Vagina (tissue), 2 donors: Measurements from ENCODE around the gene PLEKHM3. TPM values are rescaled to one million over a fixed set of nuclear protein-coding genes. Genes with fewer than 3 reads are reported as not detected.

ENCODE experiments used
- DNase-seq, 2 donors: peaks; one replicate each; pipeline ENCODE4 v3.0.0-alpha.2; 2017; ENCODE audit errors: extremely low spot score in 2 of 2
- H3K27ac ChIP-seq: fragments of 200-600 bp; sonication (generic); one replicate; pipeline ENCODE4 v1.5.1; 2019
- H3K27me3 ChIP-seq: fragments of 200-600 bp; sonication (generic); one replicate; pipeline ENCODE4 v1.5.1; 2019
- H3K36me3 ChIP-seq, 2 donors: fragments of 200-600 bp; sonication (generic); one replicate each; pipeline ENCODE4 v1.5.1; 2017 to 2019
- H3K4me1 ChIP-seq: fragments of 200-600 bp; sonication (generic); one replicate; pipeline ENCODE4 v1.5.1; 2019
- H3K4me3 ChIP-seq, 2 donors: fragments of 200-600 bp; sonication (generic); 1 replicate in 1 of 2; 2 replicates in 1 of 2; pipeline ENCODE4 v1.5.1; 2016 to 2019
- H3K9me3 ChIP-seq: fragments of 200-600 bp; sonication (generic); one replicate; pipeline ENCODE4 v1.5.1; 2019
- POLR2A ChIP-seq, 2 donors: fragments of 450-650 bp; IDR thresholded peaks; one replicate each; pipeline ENCODE4 v1.6.1; 2017; ENCODE audit warnings: antibody characterized with exemption in 2 of 2, mild to moderate bottlenecking in 2 of 2, moderate library complexity in 2 of 2
- POLR2AphosphoS5 ChIP-seq, 2 donors: sonication (generic); formaldehyde crosslinking; IDR thresholded peaks; one replicate each; pipeline ENCODE4 v1.9.0; 2017; ENCODE audit warnings: antibody characterized with exemption in 2 of 2, mild to moderate bottlenecking in 2 of 2, low read depth in 1 of 2; ENCODE audit not compliant: insufficient read depth in 1 of 2
- intact Hi-C: fragments of 100-400 bp; cut with DNase I; formaldehyde crosslinking; loops from one replicate; pipeline ENCODE4 v1.15.1; 2023
- total RNA-seq: library from RNA; depleted of rRNA; stranded (reverse); fragments of >200 nt; gene quantifications from one replicate; pipeline ENCODE4 v1.2.3, GENCODE V29; 2016
- TF ChIP-seq, protein P1 (sequence below), 3 experiments: fragments of 450-650 bp in 2 of 3; fragments of 200-600 bp in 1 of 3; sonication (generic) in 1 of 3; IDR thresholded peaks; one replicate each; pipeline ENCODE4 v1.5.1; 2017 to 2019; ENCODE audit warnings: antibody characterized with exemption in 3 of 3, mild to moderate bottlenecking in 2 of 3, moderate library complexity in 2 of 3

Gene PLEKHM3
- total RNA-seq, 1 donor from 2014 or later, result 21.4 TPM

- no peak for TF ChIP-seq POLR2AphosphoS5 (IDR thresholded peaks at IDR 0.05; ENCODE audit: insufficient read depth in 1 of 2, low read depth in 1 of 2)
- TF ChIP-seq, protein P1, sequence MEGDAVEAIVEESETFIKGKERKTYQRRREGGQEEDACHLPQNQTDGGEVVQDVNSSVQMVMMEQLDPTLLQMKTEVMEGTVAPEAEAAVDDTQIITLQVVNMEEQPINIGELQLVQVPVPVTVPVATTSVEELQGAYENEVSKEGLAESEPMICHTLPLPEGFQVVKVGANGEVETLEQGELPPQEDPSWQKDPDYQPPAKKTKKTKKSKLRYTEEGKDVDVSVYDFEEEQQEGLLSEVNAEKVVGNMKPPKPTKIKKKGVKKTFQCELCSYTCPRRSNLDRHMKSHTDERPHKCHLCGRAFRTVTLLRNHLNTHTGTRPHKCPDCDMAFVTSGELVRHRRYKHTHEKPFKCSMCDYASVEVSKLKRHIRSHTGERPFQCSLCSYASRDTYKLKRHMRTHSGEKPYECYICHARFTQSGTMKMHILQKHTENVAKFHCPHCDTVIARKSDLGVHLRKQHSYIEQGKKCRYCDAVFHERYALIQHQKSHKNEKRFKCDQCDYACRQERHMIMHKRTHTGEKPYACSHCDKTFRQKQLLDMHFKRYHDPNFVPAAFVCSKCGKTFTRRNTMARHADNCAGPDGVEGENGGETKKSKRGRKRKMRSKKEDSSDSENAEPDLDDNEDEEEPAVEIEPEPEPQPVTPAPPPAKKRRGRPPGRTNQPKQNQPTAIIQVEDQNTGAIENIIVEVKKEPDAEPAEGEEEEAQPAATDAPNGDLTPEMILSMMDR (IDR thresholded peaks at IDR 0.05), result no peak
- no peak for TF ChIP-seq POLR2A (IDR thresholded peaks at IDR 0.05)
- H3K36me3 ChIP-seq, result peaks cover 0 to 18% of the 10 kb centered on the region in 2 donors
- H3K9me3 ChIP-seq, result no peaks in the 10 kb centered on the region
- no peak overlapping the region for H3K27ac ChIP-seq
- no peak for DNase-seq
- intact Hi-C loops, result loop anchor here (10.0 kb wide), 1 partner anchor 231 kb away; no protein-coding TSS in a partner anchor
- no peak overlapping the region for H3K4me3 ChIP-seq
- H3K27me3 ChIP-seq, result no peaks in the 10 kb centered on the region
- H3K4me1 ChIP-seq, result peaks cover 3% of the 10 kb centered on the region
Measured at GRCh38 chr2:207975921-207976320, 49.4 kb downstream of the PLEKHM3 start.

DNA sequence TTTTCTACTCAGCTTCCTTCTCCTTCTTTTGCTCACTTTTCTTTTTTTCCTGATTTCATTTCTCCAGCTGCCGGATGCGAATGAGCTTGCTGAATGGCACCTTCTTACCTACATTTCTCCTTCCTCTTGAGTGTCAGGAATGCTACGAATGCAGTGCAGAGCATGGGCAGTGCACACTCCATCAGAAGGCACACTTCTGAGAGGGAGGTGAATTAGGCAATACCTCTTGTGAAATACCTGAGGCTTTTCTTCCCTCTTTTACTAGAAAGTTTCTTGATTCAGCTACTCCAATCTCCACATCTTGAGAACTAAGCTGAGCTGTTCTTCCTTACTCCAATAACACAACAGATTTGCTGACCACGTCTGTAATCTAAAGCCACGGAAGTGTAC, 51.1 kb downstream of the PLEKHM3 start:
- H3K27me3 ChIP-seq, result no peaks in the 10 kb centered on the region
- TF ChIP-seq, protein P1 (IDR thresholded peaks at IDR 0.05), result no peak
- TF ChIP-seq POLR2AphosphoS5 (IDR thresholded peaks at IDR 0.05; ENCODE audit: insufficient read depth in 1 of 2, low read depth in 1 of 2) (no peak), POLR2A (IDR thresholded peaks at IDR 0.05) (no peak)
- peaks cover 0 to 18% of the 10 kb centered on the region in 2 donors for H3K36me3 ChIP-seq
- H3K4me1 ChIP-seq, result peaks cover 11% of the 10 kb centered on the region
- intact Hi-C loops, result loop anchor here (10.0 kb wide), 1 partner anchor 229 kb away; no protein-coding TSS in a partner anchor
- no peak overlapping the region for H3K27ac ChIP-seq
- DNase-seq, result no peak
- H3K9me3 ChIP-seq, result no peaks in the 10 kb centered on the region
- H3K4me3 ChIP-seq, result no peak overlapping the region

DNA sequence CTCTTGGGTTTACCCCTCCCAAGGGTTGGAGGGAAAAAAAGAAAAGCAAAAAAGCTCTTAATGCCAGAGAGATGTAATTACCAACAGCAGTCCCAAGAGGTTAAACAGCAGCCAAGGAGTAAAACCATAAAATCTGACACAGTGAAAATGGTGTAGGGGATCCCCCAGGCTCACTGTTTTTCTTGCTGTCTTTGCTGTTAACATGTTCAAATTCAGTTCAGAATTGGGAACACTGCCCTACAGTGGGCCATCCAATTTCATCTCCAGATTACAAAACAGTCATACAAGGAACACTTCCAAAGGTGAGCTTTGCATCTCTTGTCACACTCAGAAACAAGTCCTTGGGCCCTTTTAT, 54.5 kb downstream of the PLEKHM3 start:
- no peak for TF ChIP-seq POLR2A (IDR thresholded peaks at IDR 0.05)
- TF ChIP-seq, protein P1 (IDR thresholded peaks at IDR 0.05), result no peak
- no peak for TF ChIP-seq POLR2AphosphoS5 (IDR thresholded peaks at IDR 0.05; ENCODE audit: insufficient read depth in 1 of 2, low read depth in 1 of 2)
- Histone ChIP-seq H3K4me3 (no peak overlapping the region), H3K9me3 (no peaks in the 10 kb centered on the region), H3K36me3 (no peaks in the 10 kb centered on the region), H3K4me1 (peaks cover 11% of the 10 kb centered on the region), H3K27me3 (no peaks in the 10 kb centered on the region), H3K27ac (no peak overlapping the region)
- no peak for DNase-seq
- intact Hi-C loops, result loop anchor here (10.0 kb wide), 1 partner anchor 226 kb away; no protein-coding TSS in a partner anchor

DNA sequence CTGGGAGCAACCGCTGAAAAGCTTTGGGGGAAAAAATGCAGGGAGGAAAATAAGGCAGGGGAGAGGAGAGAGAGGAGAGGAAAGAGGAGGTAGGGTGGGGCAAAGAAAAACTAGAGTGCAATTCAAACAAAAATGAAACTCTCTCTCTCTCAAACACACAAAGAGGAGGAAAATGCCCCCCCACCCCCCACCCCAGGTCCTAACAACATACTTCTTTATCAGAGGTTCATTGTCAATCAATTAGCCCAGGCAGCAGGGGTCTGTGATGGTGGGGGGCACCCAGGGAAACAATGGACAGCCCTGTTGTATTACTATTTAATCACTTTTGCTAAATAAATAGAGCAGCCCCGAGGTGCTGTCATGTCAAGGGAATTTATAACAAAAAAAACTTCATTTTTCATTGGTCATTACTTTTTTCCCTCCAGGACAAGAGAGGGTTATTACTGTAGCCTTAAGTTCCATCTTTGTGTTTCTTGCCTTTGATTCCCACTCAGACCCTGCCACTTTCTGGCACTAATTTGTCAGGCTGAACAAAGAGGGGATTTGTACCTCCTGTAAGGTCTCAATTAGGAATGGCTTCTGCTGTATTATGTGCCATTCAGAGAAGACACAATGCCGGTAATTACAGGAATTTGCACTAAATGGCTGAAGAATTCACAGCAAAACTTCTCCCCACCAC, 55.0 kb downstream of the PLEKHM3 start:
- DNase-seq, result no peak
- TF ChIP-seq POLR2AphosphoS5 (IDR thresholded peaks at IDR 0.05; ENCODE audit: insufficient read depth in 1 of 2, low read depth in 1 of 2), result no peak
- no peak for TF ChIP-seq POLR2A (IDR thresholded peaks at IDR 0.05)
- TF ChIP-seq, protein P1 (IDR thresholded peaks at IDR 0.05), result no peak
- intact Hi-C loops, result loop anchor here (10.0 kb wide), 1 partner anchor 225 kb away; no protein-coding TSS in a partner anchor
- no peaks in the 10 kb centered on the region for H3K9me3 ChIP-seq
- H3K27me3 ChIP-seq, result no peaks in the 10 kb centered on the region
- peaks cover 11% of the 10 kb centered on the region for H3K4me1 ChIP-seq
- H3K27ac ChIP-seq, result no peak overlapping the region
- H3K36me3 ChIP-seq, result no peaks in the 10 kb centered on the region
- H3K4me3 ChIP-seq, result no peak overlapping the region

- intact Hi-C loops, result no loop called here
- H3K9me3 ChIP-seq, result no peaks in the 10 kb centered on the region
- TF ChIP-seq POLR2A (IDR thresholded peaks at IDR 0.05) (no peak), POLR2AphosphoS5 (IDR thresholded peaks at IDR 0.05; ENCODE audit: insufficient read depth in 1 of 2, low read depth in 1 of 2) (no peak)
- TF ChIP-seq, protein P1 (IDR thresholded peaks at IDR 0.05), result no peak
- H3K4me1 ChIP-seq, result peaks cover 11% of the 10 kb centered on the region
- no peaks in the 10 kb centered on the region for H3K27me3 ChIP-seq
- H3K27ac ChIP-seq, result no peak overlapping the region
- no peaks in the 10 kb centered on the region for H3K36me3 ChIP-seq
- H3K4me3 ChIP-seq, result no peak overlapping the region
- DNase-seq, result no peak
Measured at GRCh38 chr2:207969249-207969648, 56.1 kb downstream of the PLEKHM3 start.
